HG03571 (cell line): ENCODE data around the gene DUSP16.

Experiments
- ATAC-seq: cut with Tn5 transposase; IDR thresholded peaks from one replicate; pipeline ENCODE4 v1.9.1; 2021; ENCODE audit not compliant: unreplicated experiment

Gene DUSP16

DNA sequence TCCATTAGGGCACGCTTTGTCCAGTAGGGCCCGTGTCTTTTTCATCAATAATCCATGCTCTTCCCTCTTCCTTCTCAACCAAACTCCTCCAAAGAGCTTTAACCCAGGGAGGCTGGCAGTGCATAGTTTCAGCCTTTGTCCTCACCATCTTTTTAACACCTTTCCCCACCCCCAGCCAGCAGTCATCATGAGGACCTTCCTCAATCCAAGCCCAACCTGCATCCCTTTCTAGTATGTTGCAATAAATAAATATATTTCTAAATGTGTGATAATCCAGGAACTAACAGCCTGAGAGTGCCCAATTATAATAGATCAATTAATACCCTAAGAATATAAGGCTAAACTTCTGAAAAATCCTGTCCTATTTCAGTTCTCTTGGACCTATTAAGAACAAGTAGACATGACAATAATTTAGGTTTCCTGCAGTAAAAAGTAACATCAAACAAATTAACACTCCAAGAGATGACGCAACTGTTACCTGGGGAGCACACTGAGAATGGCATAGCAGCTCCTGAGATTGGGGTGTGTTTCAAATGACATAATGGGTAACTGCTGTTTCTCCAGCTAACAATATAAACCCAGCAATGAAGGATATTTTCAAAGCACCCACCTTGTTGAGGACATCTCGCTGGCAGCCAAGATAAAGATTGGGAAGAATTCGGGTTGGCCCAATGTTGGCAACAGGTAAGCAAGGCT lies 62.6 kb downstream of the DUSP16 start:
- no peak for ATAC-seq

DNA sequence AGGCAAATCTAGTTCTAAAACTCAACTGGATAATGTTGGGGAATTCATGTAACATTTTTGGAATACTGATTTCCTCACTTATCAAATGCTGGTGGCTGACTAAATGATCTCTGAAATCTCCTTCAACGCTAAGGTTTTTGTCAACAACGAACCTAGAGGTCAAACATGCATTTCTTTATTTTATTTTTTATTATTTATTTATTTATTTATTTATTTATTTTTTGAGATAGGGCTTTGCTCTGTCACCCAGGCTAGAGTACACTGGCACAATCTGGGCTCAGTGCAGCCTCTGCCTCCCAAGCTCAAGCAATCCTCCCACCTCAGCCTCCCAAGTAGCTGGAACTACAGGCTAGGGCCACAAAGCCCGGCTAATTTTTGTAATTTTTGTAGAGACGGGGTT lies 64.5 kb downstream of the DUSP16 start:
- no peak for ATAC-seq

DNA sequence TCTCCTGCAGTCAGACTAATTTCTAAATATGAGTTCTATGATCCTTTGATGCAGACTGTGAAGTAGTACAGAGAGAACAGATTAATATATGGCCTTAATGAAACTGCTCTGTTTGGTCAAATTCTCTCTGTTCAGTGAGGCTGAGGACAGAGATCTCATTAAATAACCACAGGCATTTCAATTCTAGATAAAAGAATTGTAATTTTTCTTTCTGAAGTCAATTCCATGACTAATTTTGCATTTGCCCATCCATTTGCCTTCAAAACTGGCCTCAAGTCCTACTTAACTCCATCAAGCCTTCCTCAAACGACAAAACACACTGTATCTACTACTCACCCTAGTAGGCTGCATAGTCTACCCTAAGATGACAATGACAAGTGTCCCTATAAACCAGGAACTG lies 67.1 kb downstream of the DUSP16 start:
- ATAC-seq = no peak

DNA sequence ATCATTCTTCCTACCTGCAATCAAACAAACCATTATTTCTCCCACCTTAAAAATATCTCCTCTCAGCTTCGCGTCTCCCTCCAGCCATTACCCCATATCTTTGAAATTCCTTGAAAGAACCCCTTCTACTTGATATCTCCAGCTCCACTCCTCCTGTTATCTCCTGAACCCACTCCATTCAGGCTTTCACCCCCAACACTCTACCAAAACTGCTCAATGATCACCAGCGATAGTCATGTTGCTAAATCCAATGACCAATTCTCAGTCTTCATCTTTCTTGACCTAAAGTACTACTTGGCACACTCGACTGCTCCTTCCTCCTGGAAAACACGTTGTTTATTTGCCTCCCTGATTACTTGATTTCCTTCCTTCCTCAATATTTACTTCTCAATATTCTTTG lies 70.1 kb downstream of the DUSP16 start:
- no peak for ATAC-seq

- ATAC-seq = no peak
Measured at GRCh38 chr12:12491606-12492005, 71.1 kb downstream of the DUSP16 start.

- ATAC-seq = no peak
Measured at GRCh38 chr12:12488823-12489550, 73.7 kb downstream of the DUSP16 start.

GRCh38 chr12:12488296-12488695 lies 74.4 kb downstream of the DUSP16 start:
- ATAC-seq = no peak

DNA sequence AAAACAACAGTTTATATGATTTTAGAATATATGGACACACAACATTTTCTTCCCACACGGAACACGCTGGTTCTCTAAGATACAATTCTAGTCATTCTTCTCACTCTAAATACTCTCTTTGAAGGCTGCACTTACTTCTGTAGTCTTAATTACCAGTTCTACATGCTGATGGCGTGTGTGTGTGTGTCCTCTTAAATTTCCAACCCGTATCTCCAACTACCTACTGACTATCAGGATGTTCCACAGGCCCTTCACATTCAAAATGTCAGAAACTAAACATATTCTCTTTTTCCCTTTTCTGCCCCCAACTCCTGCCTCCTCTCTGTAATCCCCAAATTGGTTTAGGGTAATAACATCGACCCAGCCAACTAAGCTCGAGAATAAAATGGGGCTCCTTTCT lies 75.2 kb downstream of the DUSP16 start:
- no peak for ATAC-seq

DNA sequence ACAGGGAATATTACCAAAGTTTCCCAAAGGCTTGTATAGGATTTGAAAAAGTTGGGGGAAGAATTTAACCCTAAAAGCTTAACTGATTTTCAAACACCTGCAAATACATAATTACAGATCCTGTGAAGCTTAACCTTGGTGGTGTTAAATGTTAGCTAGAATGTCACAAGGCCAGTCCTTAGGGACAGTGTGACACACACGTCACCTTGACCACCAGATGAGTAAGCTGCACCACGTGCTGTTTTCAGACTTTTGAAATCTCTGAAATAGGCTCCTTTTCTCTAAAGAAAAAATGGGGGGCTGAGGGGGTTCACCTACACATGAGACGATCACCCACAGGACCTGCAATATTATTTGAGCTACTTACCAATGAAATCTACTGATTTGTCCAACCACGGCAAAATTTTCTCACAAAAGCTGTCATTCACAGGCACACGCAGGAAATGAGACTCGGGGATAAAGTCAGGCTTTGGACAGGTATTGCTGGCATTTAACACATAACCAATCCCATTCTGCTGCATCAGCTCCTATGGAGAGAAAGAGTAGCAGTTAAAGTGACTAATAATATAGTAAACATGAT lies 75.9 kb downstream of the DUSP16 start:
- ATAC-seq = peak; percentile 83

DNA sequence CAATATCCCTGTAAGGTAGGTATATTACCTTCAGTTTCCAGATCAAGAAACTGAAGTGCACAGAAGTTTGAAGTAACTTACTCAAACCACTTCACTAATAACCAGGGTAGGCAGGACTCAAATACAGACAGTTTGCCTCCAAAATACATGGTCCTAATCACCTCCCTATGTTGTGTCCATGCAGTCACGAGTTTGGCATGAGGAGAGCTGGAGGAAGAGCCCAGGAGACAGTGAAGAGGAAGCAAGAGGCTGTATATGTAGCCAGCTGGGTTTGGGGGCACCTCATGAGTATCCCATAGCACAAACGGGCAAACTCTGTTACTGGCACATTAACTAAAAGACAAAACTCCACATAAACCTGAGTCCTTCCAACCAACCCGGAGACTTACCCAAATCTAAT lies 79.2 kb downstream of the DUSP16 start:
- ATAC-seq = no peak

DNA sequence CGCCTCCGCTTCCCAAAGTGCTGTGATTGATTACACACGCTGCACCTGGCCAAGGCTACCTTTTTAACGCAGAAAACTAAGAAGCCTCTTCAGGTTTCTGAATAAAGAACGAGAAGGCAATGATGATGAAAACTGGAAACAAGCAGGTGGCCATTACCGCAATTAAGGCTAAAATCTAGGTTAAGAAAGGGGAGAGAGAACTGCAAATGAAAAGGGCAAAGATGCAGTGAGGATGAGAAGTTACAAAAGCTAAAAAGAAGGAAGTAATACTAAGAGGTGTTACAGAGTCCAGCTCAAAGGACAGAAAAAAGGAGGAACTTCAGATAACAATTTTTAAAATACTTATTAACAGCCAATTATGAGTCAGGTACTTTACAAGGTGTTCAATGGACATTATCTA lies 79.7 kb downstream of the DUSP16 start:
- ATAC-seq = peak; percentile 43

GRCh38 chr12:12482150-12482761 lies 80.4 kb downstream of the DUSP16 start:
- ATAC-seq = no peak

GRCh38 chr12:12481631-12482030 lies 81.0 kb downstream of the DUSP16 start:
- ATAC-seq = no peak

DNA sequence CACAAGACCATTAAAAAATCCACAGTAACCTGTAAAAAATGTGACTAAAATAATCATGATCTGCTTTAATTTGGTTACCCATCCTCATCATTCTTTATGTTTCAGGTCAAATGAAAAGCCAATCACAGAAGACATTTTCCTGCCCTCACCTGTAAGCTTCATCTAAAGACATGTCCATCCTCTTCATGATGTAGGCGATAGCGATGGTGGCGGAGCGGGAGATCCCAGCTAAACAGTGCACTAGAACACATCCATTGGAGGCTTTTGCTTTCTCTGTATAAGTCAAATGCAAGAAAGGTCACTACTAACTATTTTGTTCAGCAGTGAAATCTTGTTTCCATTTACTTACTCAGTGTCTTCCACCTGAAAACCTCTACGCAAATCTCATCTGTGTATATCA lies 82.6 kb downstream of the DUSP16 start:
- no peak for ATAC-seq

DNA sequence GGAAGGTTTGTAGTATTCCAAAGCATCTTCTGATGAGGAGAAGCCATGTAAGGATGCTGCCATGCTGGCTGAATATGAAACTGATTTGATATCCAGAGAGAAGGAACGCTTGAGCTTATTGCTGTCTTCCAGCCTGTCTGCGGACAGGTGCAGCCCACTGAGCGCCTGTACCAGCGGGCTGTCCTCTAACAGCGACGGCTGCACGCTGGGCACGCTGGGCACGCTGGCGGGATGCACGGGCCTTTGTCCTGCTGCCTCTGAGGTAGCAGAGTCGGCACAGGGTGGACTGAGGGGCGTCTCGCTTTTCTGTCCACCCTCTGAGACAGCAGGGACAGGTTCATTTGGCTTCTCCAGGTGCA lies 85.2 kb downstream of the DUSP16 start:
- no peak for ATAC-seq

- ATAC-seq = no peak
Measured at GRCh38 chr12:12476857-12477531, 85.7 kb downstream of the DUSP16 start.

- peak; percentile 94 for ATAC-seq
Measured at GRCh38 chr12:12474931-12475795, 87.5 kb downstream of the DUSP16 start.

DNA sequence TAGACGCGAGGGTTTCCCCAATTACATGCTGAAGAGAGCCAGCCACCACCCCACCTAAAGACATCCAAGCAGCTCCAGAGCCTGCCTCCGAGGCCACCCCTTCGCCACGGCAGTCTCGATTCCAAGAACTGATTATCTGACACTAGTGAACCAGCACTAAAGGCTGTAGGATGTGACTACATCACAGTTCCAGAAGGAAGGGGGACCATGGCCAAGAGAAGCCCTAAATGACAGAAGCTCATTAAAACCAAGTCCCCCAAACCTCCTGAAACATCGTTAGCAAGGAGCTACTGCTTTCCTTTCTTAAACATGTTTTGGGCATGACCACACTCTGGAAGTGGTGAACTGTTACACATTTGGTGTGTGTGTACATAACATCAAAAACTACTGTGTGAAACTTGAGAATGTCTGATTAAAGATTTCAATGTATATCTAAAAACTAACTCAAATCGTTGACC lies 88.2 kb downstream of the DUSP16 start:
- no peak for ATAC-seq

- no peak for ATAC-seq
Measured at GRCh38 chr12:12473223-12473622, 89.4 kb downstream of the DUSP16 start.
